Muscle layer of duodenum (tissue), 2 donors: ENCODE data around the gene GPX2.

Experiments used
- H3K27ac ChIP-seq: one replicate; pipeline ENCODE4 v1.7.0; 2013; ENCODE audit warnings: mild to moderate bottlenecking, low read length
- H3K27me3 ChIP-seq: one replicate; pipeline ENCODE4 v1.7.0; 2013; ENCODE audit warnings: low read depth, mild to moderate bottlenecking, control low read depth, low read length
- H3K36me3 ChIP-seq, 2 donors: one replicate each; pipeline ENCODE4 v1.7.0; 2013; ENCODE audit warnings: low read length in 2 of 2, control low read depth in 1 of 2, mild to moderate bottlenecking in 1 of 2; ENCODE audit not compliant: insufficient read depth in 2 of 2, control insufficient read depth in 1 of 2
- H3K4me1 ChIP-seq, 2 donors: one replicate each; pipeline ENCODE4 v1.7.0; 2013; ENCODE audit warnings: low read length in 2 of 2, mild to moderate bottlenecking in 2 of 2, control low read depth in 1 of 2, moderate library complexity in 1 of 2; ENCODE audit not compliant: insufficient read depth in 2 of 2, control insufficient read depth in 1 of 2
- H3K4me3 ChIP-seq, 2 donors: one replicate each; pipeline ENCODE4 v1.7.0; 2013; ENCODE audit warnings: low read length in 2 of 2, low read depth in 1 of 2, mild to moderate bottlenecking in 1 of 2
- H3K9me3 ChIP-seq, 2 donors: one replicate each; pipeline ENCODE4 v1.7.0; 2013; ENCODE audit warnings: low read length in 2 of 2, control low read depth in 1 of 2, mild to moderate bottlenecking in 1 of 2; ENCODE audit not compliant: control insufficient read depth in 1 of 2
- donor health status: healthy.

Gene GPX2

GRCh38 chr14:64937171-64937820 is 5.2 kb downstream of the GPX2 start:
- H3K27me3 ChIP-seq = no peaks in the 10 kb centered on the region
- no peaks in the 10 kb centered on the region for H3K9me3 ChIP-seq
- H3K4me1 ChIP-seq = peaks cover 0 to 7% of the 10 kb centered on the region in 2 donors
- no peak overlapping the region for H3K27ac ChIP-seq
- peaks cover 4 to 13% of the 10 kb centered on the region in 2 donors for H3K36me3 ChIP-seq
- H3K4me3 ChIP-seq = no peak overlapping the region

DNA sequence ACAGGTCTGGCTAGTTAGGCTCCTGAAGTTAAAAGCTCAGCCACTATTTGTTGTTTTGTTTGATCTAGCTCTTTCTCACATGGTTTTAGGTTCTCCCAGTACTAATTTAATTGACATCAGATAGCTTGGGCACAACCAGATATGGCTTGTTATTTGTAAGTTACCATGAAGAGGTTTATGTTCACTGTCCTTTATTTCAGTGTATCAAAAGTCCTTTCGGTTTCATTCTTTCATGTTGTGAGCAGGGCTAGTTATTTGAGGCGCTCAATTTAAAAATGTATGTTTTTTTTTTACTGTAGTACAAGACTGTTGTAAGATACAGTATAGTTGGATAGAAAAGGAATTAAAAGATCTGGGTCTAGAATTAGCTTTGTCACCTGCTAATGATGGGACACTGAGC is 7.0 kb downstream of the GPX2 start:
- peaks cover 0 to 7% of the 10 kb centered on the region in 2 donors for H3K4me1 ChIP-seq
- peaks cover 3 to 20% of the 10 kb centered on the region in 2 donors for H3K36me3 ChIP-seq
- no peak overlapping the region for H3K27ac ChIP-seq

DNA sequence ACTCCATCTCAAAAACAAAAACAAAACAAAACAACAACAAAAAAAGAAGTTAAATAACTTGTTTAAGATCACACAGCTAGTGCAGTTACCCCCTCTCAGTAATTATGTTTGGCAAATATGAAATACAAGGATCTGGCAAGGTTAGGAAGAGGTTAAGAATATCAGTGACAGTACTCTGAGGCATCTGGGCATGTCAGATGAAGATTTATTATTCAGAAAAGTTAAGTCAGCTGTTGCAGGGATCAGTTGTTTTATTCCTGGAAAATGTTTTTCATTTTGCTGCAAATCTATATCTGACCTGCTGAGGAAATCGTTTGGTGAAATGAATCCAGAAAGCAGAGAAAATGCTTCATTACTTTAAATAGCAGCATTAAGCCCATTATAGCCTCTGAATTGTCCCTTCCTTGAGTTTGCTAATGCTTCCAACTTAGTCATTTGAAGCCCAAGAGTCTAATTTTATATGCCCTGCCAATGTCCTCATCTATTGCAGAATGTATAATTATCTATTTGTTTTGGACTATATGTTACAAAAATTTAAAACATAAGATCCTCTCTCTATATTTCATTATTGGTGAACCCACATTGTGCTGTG is 8.1 kb downstream of the GPX2 start:
- Histone ChIP-seq H3K27me3 (no peaks in the 10 kb centered on the region), H3K4me1 (peaks cover under 1 to 10% of the 10 kb centered on the region in 2 donors), H3K36me3 (peaks cover 0 to 20% of the 10 kb centered on the region in 2 donors), H3K27ac (no peak overlapping the region), H3K4me3 (no peak overlapping the region), H3K9me3 (no peaks in the 10 kb centered on the region)

More for the DNA sequence above, 7.0 kb downstream of the GPX2 start:
- H3K27me3 ChIP-seq = no peaks in the 10 kb centered on the region
- no peaks in the 10 kb centered on the region for H3K9me3 ChIP-seq
- H3K4me3 ChIP-seq = no peak overlapping the region

DNA sequence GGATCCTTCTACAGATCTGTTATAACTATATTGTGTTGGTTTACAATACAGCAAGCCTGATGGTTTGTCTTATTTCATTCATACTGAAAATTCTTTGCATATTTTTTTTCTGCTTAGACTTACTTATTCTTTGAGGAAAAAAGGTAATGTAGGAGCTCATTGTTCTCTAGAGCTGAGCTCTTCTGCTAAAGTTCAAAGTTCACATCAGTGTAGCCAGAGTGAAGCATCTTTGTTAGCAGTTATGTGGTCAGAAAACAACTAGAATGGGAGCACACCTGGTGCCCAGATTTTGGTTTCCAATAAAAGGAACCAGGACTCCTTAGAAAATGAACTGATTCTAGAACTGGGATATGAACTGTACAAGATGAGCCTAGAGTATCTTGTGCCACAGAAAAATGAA is 10.3 kb downstream of the GPX2 start:
- peaks cover 8 to 30% of the 10 kb centered on the region in 2 donors for H3K36me3 ChIP-seq
- peak overlapping the region; percentile 1 for H3K27ac ChIP-seq
- H3K9me3 ChIP-seq = no peaks in the 10 kb centered on the region
- H3K27me3 ChIP-seq = no peaks in the 10 kb centered on the region
- peaks cover 5 to 11% of the 10 kb centered on the region in 2 donors for H3K4me1 ChIP-seq
- H3K4me3 ChIP-seq = no peak overlapping the region

DNA sequence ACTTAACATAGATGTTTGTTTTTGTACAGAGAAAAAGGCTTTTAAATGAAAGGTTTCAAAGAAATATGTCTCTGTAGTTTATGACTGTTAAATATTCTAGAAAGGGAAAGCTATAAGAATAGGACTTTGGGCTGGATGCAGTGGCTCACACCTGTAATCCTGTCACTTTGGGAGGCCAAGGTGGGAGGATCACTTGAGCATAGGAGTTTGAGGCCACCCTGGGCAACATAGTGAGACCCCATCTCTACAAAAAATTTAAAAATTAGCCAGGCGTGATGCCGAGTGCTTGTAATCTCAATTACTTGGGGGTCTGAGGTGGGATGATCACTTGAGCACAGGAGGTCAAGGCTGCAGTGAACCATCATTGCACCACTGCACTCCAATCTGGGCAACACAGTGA is 11.4 kb downstream of the GPX2 start:
- Histone ChIP-seq H3K9me3 (no peaks in the 10 kb centered on the region), H3K4me1 (peaks cover 5 to 8% of the 10 kb centered on the region in 2 donors), H3K27ac (no peak overlapping the region), H3K27me3 (no peaks in the 10 kb centered on the region), H3K36me3 (peaks cover 16 to 41% of the 10 kb centered on the region in 2 donors), H3K4me3 (no peak overlapping the region)

GRCh38 chr14:64930085-64930843 is 12.3 kb downstream of the GPX2 start:
- no peak overlapping the region for H3K4me3 ChIP-seq
- H3K27me3 ChIP-seq = no peaks in the 10 kb centered on the region
- peaks cover 17 to 41% of the 10 kb centered on the region in 2 donors for H3K36me3 ChIP-seq
- peak overlapping the region; percentile 34 for H3K27ac ChIP-seq
- H3K9me3 ChIP-seq = no peaks in the 10 kb centered on the region
- peaks cover 5 to 8% of the 10 kb centered on the region in 2 donors for H3K4me1 ChIP-seq

DNA sequence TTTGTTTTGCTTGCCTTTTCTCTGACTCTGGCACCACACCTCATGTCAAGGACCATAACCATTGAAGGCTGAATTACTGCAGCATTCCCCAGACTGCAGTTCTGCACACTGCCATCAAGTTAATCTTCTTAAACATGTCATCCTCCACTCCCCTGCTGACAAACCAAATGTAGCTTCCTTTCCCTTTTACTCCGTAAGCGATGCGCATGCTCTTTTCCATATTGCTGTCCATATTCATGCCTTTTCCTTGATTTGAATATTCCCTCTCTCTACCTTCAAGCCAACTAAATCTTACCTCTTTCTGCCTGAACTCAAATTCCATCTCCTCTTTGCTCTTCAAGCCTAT is 13.6 kb downstream of the GPX2 start:
- Histone ChIP-seq H3K4me3 (no peak overlapping the region), H3K36me3 (peaks cover 22 to 51% of the 10 kb centered on the region in 2 donors), H3K27ac (no peak overlapping the region), H3K9me3 (no peaks in the 10 kb centered on the region), H3K4me1 (peaks cover 5 to 8% of the 10 kb centered on the region in 2 donors), H3K27me3 (no peaks in the 10 kb centered on the region)

- H3K27me3 ChIP-seq = no peaks in the 10 kb centered on the region
- no peak overlapping the region for H3K4me3 ChIP-seq
- peaks cover 5 to 8% of the 10 kb centered on the region in 2 donors for H3K4me1 ChIP-seq
- H3K27ac ChIP-seq = no peak overlapping the region
- H3K36me3 ChIP-seq = peaks cover 22 to 48% of the 10 kb centered on the region in 2 donors
- H3K9me3 ChIP-seq = no peaks in the 10 kb centered on the region
Observed at GRCh38 chr14:64928239-64929013, 14.1 kb downstream of the GPX2 start.

DNA sequence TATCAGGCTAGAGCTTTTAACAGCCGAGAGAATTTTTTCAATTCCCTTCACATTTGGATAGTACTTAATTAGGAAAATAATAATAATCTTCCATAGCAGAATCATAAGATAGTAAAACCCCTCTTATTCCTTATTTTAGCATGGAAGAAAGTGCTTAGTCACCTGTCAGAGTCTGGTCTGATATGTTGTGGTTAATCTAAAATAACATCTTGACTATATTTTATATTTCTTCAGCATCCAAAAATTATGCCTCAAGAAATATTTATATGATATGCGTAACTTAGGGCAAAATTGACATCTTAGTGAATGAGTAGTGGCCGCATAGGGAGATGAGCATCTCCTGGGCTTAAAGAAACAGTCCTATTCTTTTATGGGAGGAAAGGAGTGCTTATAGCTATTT is 15.5 kb downstream of the GPX2 start:
- H3K4me3 ChIP-seq = no peak overlapping the region
- peaks cover 22 to 36% of the 10 kb centered on the region in 2 donors for H3K36me3 ChIP-seq
- H3K4me1 ChIP-seq = peaks cover 5 to 8% of the 10 kb centered on the region in 2 donors
- H3K27me3 ChIP-seq = no peaks in the 10 kb centered on the region
- no peak overlapping the region for H3K27ac ChIP-seq
- no peaks in the 10 kb centered on the region for H3K9me3 ChIP-seq

DNA sequence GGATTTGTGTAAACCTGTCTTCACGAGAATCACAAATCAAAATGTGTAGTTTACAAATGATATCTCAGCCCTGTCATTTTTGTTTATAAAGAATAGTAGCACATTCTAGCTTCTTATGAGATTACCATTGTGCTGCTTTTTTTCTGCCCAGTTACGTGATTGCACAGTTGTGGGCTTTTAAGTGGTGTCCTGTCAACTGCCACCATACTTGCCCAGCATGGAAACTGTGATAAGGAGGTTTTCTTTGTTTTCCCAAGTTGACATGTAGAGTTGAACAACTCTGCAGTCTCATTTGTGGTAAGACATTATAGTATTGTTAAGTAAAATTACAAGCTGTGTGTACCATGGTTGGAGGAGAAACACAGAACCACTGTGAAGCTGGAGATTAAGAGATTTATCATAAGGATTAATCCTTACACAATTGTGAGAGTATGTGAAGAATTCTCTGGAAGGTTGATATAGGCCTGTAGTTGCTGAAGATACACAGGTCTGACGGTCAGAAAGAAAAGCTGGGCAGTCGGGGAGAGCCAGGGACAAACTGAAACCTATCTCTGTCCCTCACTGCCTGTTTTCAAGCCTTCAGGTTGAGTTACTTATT is 16.0 kb downstream of the GPX2 start:
- no peaks in the 10 kb centered on the region for H3K9me3 ChIP-seq
- H3K4me3 ChIP-seq = no peak overlapping the region
- no peak overlapping the region for H3K27ac ChIP-seq
- H3K4me1 ChIP-seq = peaks cover 5 to 8% of the 10 kb centered on the region in 2 donors
- no peaks in the 10 kb centered on the region for H3K27me3 ChIP-seq
- H3K36me3 ChIP-seq = peaks cover 22 to 31% of the 10 kb centered on the region in 2 donors
